MCF 10A (cell line): Measurements from ENCODE around the gene KIAA1755. TPM values are rescaled to one million over a fixed set of nuclear protein-coding genes. Genes with fewer than 3 reads are reported as not detected.

Experiments
- BruUV-seq: library from RNA; stranded (reverse); fragments of 400-500 nt; replicated peaks from 2 replicates; lab custom pipeline; 2021; lab: Mats Ljungman, UMichigan
- CTCF ChIA-PET: fragments of 300-600 bp; sonication (Branson Sonifier 250); formaldehyde crosslinking; extraction: SDS; loops from one replicate; lab custom pipeline; 2021; ENCODE audit warnings: antibody characterized with exemption, inconsistent platforms; lab: Yijun Ruan, JAX
- POLR2A ChIA-PET: fragments of 300-600, 350-650 bp; sonication (Branson Sonifier 250); formaldehyde crosslinking; extraction: SDS; loops from one replicate; lab custom pipeline; 2020; ENCODE audit warnings: antibody characterized with exemption, inconsistent platforms; lab: Yijun Ruan, JAX
- DNase-seq: peaks from one replicate; pipeline ENCODE4 v3.0.0-alpha.2; 2018; ENCODE audit not compliant: unreplicated experiment
- H3K27ac Mint-ChIP-seq: one replicate; pipeline ENCODE4 v1.8.0; 2022; ENCODE audit warnings: mild to moderate bottlenecking, low read depth, mixed read lengths; ENCODE audit not compliant: unreplicated experiment
- H3K27me3 Mint-ChIP-seq: one replicate; pipeline ENCODE4 v1.8.0; 2022; ENCODE audit warnings: mixed read lengths; ENCODE audit not compliant: insufficient read depth, unreplicated experiment
- H3K36me3 Mint-ChIP-seq: one replicate; pipeline ENCODE4 v1.8.0; 2022; ENCODE audit warnings: mild to moderate bottlenecking, moderate library complexity, mixed read lengths; ENCODE audit not compliant: insufficient read depth, unreplicated experiment
- H3K4me1 Mint-ChIP-seq: one replicate; pipeline ENCODE4 v1.8.0; 2022; ENCODE audit warnings: mixed read lengths; ENCODE audit not compliant: insufficient read depth, unreplicated experiment
- H3K4me3 Mint-ChIP-seq: one replicate; pipeline ENCODE4 v1.8.0; 2022; ENCODE audit warnings: mild to moderate bottlenecking, moderate library complexity, mixed read lengths; ENCODE audit not compliant: unreplicated experiment
- H3K9me3 Mint-ChIP-seq: one replicate; pipeline ENCODE4 v1.8.0; 2022; ENCODE audit warnings: mixed read lengths; ENCODE audit not compliant: unreplicated experiment
- intact Hi-C: fragments of 100-400 bp; cut with micrococcal nuclease; formaldehyde crosslinking; loops from 2 replicates; pipeline ENCODE4 v1.14.1; 2022
- total RNA-seq: library from RNA; stranded (reverse); gene quantifications from 2 replicates; pipeline ENCODE4 v1.2.3, GENCODE V29; 2022
- TF ChIP-seq, protein P1 (sequence below): fragments of 200-600 bp; IDR thresholded peaks from one replicate; pipeline ENCODE4 v1.8.0; 2022; ENCODE audit warnings: antibody characterized with exemption, mild to moderate bottlenecking; ENCODE audit not compliant: unreplicated experiment

The KIAA1755 gene
- total RNA-seq, 1 experiment from 2014 or later: not detected

DNA sequence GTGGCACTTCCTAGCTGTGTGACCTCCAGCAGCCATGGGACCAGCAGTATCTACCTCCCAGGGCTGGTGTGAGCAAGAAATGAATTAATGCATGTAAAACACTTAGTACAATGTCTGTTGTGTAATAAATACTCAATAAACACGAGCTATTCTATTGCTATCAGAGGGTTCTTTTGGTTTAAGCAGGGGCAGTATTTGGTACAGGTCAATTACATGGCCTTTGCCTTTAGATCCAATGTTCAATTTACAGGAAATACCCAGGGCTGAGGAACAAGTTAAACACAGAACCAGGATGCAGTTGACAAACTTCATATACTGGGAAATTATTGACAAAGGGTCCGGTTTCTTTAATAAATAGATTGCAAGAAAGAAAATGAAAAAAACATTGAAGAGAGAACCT lies 98.4 kb downstream of the KIAA1755 start:
- DNase-seq: no peak
- H3K9me3 Mint-ChIP-seq: no peaks in the 10 kb centered on the region
- intact Hi-C loops: loop anchor here (10.0 kb wide), 1 partner anchor 47 kb away; no protein-coding TSS in a partner anchor
- H3K4me3 Mint-ChIP-seq: no peak overlapping the region
- H3K36me3 Mint-ChIP-seq: no peaks in the 10 kb centered on the region
- POLR2A ChIA-PET: interaction anchor here (0.8 kb wide), 1 partner anchor 88 kb away, joined by 3 read pairs; no protein-coding TSS in a partner anchor
- no peaks in the 10 kb centered on the region for H3K27me3 Mint-ChIP-seq
- H3K4me1 Mint-ChIP-seq: peaks cover 17% of the 10 kb centered on the region
- TF ChIP-seq, protein P1, sequence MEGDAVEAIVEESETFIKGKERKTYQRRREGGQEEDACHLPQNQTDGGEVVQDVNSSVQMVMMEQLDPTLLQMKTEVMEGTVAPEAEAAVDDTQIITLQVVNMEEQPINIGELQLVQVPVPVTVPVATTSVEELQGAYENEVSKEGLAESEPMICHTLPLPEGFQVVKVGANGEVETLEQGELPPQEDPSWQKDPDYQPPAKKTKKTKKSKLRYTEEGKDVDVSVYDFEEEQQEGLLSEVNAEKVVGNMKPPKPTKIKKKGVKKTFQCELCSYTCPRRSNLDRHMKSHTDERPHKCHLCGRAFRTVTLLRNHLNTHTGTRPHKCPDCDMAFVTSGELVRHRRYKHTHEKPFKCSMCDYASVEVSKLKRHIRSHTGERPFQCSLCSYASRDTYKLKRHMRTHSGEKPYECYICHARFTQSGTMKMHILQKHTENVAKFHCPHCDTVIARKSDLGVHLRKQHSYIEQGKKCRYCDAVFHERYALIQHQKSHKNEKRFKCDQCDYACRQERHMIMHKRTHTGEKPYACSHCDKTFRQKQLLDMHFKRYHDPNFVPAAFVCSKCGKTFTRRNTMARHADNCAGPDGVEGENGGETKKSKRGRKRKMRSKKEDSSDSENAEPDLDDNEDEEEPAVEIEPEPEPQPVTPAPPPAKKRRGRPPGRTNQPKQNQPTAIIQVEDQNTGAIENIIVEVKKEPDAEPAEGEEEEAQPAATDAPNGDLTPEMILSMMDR: no peak
- no TSS peak for BruUV-seq
- CTCF ChIA-PET: interaction anchor here (1.4 to 6.6 kb wide), 3 partner anchors 17 to 89 kb away, joined by 6 to 70 read pairs (median 8); no protein-coding TSS in a partner anchor
- no peak overlapping the region for H3K27ac Mint-ChIP-seq

DNA sequence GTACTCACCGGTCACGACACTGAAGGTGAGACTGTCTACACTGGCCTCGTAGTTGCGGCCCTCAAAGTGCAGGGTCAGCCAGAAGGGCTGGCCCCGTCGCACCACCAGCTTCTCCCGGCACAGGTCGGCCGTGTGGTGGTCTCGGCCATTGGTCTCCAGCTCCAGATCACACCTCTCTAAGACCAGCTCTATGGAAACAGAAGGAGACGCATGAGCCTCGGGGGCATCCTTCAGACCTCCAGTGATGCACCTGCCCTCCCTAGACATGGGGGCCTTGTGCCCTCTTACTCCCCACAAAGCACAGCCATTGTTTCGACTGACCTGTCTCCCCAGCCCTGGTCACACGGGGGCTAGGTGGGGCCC lies 99.1 kb downstream of the KIAA1755 start:
- no peak for DNase-seq
- no TSS peak for BruUV-seq
- Mint-ChIP-seq H3K27ac (no peak overlapping the region), H3K4me1 (peaks cover 20% of the 10 kb centered on the region), H3K9me3 (no peaks in the 10 kb centered on the region), H3K4me3 (no peak overlapping the region), H3K36me3 (no peaks in the 10 kb centered on the region), H3K27me3 (no peaks in the 10 kb centered on the region)
- POLR2A ChIA-PET: interaction anchor here (0.6 kb wide), 1 partner anchor 15 kb away, joined by 3 read pairs; no protein-coding TSS in a partner anchor
- TF ChIP-seq, protein P1: no peak
- CTCF ChIA-PET: interaction anchor here (0.5 to 6.6 kb wide), 8 partner anchors 10 to 385 kb away, joined by 3 to 70 read pairs (median 6); no protein-coding TSS in a partner anchor
- intact Hi-C loops: loop anchor here (10.0 kb wide), 1 partner anchor 47 kb away; no protein-coding TSS in a partner anchor

Other genes starting within 250 kb of the KIAA1755 start
- 17.1 and 18.3 TPM in 2 replicates for gene TTI1, start 227.3 kb downstream of the KIAA1755 start, total RNA-seq
- gene RPRD1B, start 227.0 kb downstream of the KIAA1755 start, total RNA-seq: 42.6 and 53.0 TPM in 2 replicates
- gene TGM2, start 95.5 kb downstream of the KIAA1755 start, total RNA-seq: 0.76 and 1.5 TPM in 2 replicates
- gene BPI, start 43.4 kb upstream of the KIAA1755 start, total RNA-seq: not detected in 2 replicates
- gene LBP, start 85.7 kb upstream of the KIAA1755 start, total RNA-seq: not detected in 2 replicates
- gene SNHG17, start 174.6 kb upstream of the KIAA1755 start, total RNA-seq: 83.6 and 133 TPM in 2 replicates
- 33.8 and 37.3 TPM in 2 replicates for gene RALGAPB, start 212.1 kb upstream of the KIAA1755 start, total RNA-seq